ENCODE data around the gene PLEKHO1.

Gene PLEKHO1

DNA sequence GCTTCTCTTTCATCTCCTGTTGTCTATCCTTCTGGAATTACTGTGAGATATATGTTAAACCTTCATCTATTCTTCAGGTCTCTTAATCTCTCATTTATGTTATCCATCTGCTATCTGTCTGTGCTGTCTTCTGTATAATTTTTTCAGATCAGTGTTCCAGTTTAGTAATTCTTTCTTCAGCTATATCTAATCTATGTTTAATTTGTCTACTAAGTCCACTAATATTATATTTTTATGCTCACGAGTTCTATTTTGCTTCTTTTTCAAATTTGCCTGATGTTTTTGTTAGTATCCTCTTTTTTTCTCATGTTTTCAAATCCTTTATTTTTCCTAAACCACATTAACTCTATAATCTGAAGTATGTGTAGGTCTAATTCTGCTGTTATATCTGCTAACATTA lies 34.6 kb upstream of the PLEKHO1 start:
- TF ChIP-seq, protein P1, sequence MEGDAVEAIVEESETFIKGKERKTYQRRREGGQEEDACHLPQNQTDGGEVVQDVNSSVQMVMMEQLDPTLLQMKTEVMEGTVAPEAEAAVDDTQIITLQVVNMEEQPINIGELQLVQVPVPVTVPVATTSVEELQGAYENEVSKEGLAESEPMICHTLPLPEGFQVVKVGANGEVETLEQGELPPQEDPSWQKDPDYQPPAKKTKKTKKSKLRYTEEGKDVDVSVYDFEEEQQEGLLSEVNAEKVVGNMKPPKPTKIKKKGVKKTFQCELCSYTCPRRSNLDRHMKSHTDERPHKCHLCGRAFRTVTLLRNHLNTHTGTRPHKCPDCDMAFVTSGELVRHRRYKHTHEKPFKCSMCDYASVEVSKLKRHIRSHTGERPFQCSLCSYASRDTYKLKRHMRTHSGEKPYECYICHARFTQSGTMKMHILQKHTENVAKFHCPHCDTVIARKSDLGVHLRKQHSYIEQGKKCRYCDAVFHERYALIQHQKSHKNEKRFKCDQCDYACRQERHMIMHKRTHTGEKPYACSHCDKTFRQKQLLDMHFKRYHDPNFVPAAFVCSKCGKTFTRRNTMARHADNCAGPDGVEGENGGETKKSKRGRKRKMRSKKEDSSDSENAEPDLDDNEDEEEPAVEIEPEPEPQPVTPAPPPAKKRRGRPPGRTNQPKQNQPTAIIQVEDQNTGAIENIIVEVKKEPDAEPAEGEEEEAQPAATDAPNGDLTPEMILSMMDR (IDR thresholded peaks at IDR 0.05; ENCODE audit: low read depth, low read length, missing control alignments) = no peak
- H3K4me3 ChIP-seq (ENCODE audit: low read depth, low read length) = no peak overlapping the region
- no peak for DNase-seq (ENCODE audit: low read depth)

DNA sequence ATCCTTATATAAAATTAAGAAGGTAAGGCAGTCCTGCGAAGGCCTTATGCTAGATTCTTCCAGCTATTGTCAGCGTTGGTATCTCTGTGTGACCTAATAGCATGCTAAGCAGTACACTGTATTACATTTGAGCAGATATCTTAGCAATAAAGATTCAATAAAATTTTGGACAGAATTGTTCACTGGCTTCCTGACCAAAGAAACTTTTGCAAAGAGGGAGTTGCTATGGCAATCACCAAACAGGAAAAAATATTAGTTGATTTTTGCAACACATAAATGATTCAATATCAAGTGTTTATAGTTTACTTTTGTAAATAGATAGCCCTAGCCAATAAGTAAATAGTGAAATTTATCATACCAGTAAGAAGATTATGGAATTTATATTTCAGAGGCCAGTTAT lies 31.0 kb upstream of the PLEKHO1 start:
- no peak overlapping the region for H3K4me3 ChIP-seq (ENCODE audit: low read depth, low read length)
- TF ChIP-seq, protein P1 (IDR thresholded peaks at IDR 0.05; ENCODE audit: low read depth, low read length, missing control alignments) = no peak
- DNase-seq (ENCODE audit: low read depth) = no peak

DNA sequence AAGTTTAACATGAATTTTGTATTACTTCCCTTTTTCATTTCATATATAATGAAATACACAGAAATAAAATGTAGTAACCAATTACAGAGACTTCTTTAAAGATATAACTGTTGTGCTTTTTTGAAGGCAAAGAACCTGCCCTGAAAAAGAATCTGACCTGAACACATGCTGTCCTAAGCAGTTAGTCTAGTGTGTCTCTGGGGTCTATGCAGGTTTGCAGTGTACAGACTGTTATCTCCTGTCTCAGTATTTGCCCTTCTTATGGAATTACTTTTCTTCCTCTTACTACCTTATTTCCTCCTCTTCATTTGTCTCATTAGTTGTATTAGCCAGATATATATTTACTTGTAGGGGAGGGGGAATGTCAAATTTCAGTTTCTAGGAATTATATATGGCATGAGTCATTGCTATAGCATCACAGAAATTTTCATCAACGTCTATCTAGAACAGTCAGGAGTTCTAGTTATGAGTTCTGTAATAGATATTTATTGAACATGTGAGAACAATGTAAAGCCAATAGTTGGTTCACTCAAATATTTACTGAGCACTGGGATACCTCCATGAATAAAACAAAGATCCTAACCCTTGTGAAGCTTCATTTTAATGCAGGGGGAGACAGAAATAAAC lies 28.4 kb upstream of the PLEKHO1 start:
- DNase-seq (ENCODE audit: low read depth) = no peak
- TF ChIP-seq, protein P1 (IDR thresholded peaks at IDR 0.05; ENCODE audit: low read depth, low read length, missing control alignments) = no peak
- no peak overlapping the region for H3K4me3 ChIP-seq (ENCODE audit: low read depth, low read length)

DNA sequence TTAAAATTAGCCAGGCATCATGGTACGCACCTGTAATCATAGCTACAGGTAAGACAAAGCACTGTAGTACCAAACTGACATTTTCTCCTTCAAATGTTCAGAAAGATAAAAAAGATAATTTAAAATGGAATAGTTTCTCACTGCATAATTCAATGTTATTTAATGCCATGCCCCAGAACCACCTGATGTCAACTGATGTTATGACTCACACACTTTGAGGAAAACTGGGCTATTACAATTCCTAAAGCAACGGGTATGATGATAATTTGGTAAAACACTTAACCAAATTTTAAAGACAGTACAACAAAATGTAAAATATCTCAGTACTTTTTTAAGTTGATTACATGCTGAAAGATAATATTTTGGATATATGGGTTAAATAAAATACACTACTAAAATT lies 22.9 kb upstream of the PLEKHO1 start:
- no peak for DNase-seq (ENCODE audit: low read depth)
- H3K4me3 ChIP-seq (ENCODE audit: low read depth, low read length) = no peak overlapping the region
- TF ChIP-seq, protein P1 (IDR thresholded peaks at IDR 0.05; ENCODE audit: low read depth, low read length, missing control alignments) = no peak

DNA sequence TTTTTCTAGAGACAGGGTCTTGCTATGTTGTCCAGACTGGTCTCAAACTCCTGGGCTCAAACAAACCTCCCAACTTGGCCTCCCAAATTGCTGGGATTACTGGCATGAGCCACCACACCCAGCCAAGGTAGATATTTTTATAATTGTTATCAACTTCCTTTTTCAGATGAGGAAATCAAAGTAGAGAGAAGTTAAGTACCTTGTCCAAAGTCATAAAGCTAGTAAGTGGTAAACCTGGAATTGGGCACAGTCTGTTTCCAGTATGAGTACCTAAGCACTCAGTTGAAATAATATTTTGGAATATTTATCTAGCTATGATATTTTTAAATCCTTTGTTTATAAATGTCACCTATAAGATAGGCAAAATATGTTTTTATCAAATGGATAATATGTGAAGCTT lies 22.3 kb upstream of the PLEKHO1 start:
- TF ChIP-seq, protein P1 (IDR thresholded peaks at IDR 0.05; ENCODE audit: low read depth, low read length, missing control alignments) = no peak

DNA sequence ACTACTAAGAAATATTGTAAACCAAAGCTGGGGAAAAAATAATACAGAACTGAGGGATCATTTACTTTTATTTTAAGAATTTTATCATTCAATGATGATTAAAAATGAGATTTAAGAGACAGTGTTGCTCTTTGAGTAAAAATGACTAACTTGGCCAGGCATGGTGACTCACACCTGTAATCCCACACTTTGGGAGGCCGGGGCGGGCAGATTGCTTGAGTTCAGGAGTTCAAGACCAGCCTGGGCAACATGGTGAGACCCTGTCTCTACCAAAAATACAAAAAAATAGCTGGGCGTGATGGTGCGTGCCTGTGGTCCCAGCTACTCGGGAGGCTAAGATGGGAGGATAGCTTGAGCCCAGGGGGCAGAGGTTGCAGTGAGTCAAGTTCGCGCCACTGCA lies 21.8 kb upstream of the PLEKHO1 start:
- TF ChIP-seq, protein P1 (IDR thresholded peaks at IDR 0.05; ENCODE audit: low read depth, low read length, missing control alignments) = no peak
- no peak for DNase-seq (ENCODE audit: low read depth)

More for the DNA sequence above, 22.3 kb upstream of the PLEKHO1 start:
- H3K4me3 ChIP-seq (ENCODE audit: low read depth, low read length) = no peak overlapping the region
- no peak for DNase-seq (ENCODE audit: low read depth)

DNA sequence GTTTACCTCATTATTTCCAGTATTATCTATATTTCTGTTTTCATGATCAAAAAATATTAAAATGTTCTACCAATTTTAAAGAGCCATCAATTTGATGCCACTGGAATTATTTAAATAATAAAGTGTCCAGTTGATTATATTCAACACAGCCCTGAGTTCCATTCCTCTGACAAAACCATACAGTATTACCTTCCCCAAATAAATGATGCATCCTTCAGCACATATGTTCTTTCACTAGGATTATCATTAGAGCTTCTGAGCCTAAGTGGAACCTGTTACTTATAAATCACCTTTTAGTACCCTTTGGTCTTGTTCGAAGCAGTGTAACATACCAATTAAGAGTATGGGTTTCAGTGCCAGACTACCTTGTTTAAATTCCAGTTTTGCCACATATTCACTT lies 17.3 kb upstream of the PLEKHO1 start:
- TF ChIP-seq, protein P1 (IDR thresholded peaks at IDR 0.05; ENCODE audit: low read depth, low read length, missing control alignments) = no peak
- DNase-seq (ENCODE audit: low read depth) = no peak
- no peak overlapping the region for H3K4me3 ChIP-seq (ENCODE audit: low read depth, low read length)

More for the DNA sequence above, 21.8 kb upstream of the PLEKHO1 start:
- H3K4me3 ChIP-seq (ENCODE audit: low read depth, low read length) = no peak overlapping the region

Measured in GM12864 (cell line).